Adipocyte (in vitro differentiated cells): ENCODE data around the gene CRIP2.

Experiments used
- DNase-seq: peaks from one replicate; pipeline ENCODE4 v3.0.0-alpha.2; 2015; ENCODE audit warnings: low read depth
- H3K27me3 ChIP-seq: replicated peaks from 2 replicates; pipeline ENCODE4 v1.7.0; 2013; ENCODE audit warnings: mild to moderate bottlenecking, low read length, moderate library complexity; ENCODE audit not compliant: control insufficient read depth, insufficient read depth
- H3K36me3 ChIP-seq: 2 replicates; pipeline ENCODE4 v1.7.0; 2013; ENCODE audit warnings: low read length, mild to moderate bottlenecking, moderate library complexity; ENCODE audit not compliant: control insufficient read depth, insufficient read depth, severe bottlenecking
- H3K4me1 ChIP-seq: 2 replicates; pipeline ENCODE4 v1.7.0; 2013; ENCODE audit warnings: mild to moderate bottlenecking, low read length, moderate library complexity; ENCODE audit not compliant: control insufficient read depth, insufficient read depth
- H3K4me3 ChIP-seq: 2 replicates; pipeline ENCODE4 v1.7.0; 2013; ENCODE audit warnings: mild to moderate bottlenecking, low read length, moderate library complexity
- H3K9ac ChIP-seq: 2 replicates; pipeline ENCODE4 v1.7.0; 2013; ENCODE audit warnings: mild to moderate bottlenecking, low read length, moderate library complexity
- H3K9me3 ChIP-seq: 2 replicates; pipeline ENCODE4 v1.7.0; 2013; ENCODE audit warnings: mild to moderate bottlenecking, low read length, moderate library complexity; ENCODE audit not compliant: control insufficient read depth

CRIP2 gene

DNA sequence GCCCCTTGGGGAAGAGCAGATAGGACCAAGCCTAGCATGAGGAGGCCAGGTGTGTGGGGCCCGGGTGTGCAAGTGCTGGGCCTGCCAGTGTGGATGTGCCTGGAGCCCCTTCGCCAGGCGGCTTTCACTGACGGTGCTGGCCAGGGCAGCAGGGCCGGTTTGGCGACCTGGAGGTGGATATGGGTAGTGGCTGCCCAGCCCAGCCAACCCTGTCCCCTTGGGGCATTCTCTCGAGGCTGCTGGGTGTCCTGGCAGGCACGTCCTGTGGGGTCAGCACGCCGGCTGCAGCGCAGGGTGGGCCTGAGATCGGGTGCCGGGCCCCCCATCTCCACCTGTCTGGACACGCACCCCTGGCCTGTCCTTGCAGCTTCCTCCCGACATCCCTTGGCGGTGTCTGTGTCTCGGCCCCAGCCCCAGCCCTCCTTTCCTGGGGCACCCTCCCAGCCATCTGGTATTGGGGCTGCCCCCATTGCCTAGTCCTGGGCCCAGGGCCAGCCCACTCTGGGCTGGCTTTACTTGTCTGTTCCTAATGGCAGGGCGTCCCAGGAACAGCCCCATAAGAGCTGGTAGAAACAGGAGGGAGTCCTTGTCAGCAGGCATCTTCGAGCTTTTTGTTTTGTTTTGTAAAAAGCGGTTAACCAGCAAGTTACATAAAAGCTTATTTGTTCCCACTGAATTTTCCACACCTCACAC, 7.2 kb upstream of the CRIP2 start:
- Histone ChIP-seq H3K9ac (no peak overlapping the region), H3K9me3 (no peaks in the 10 kb centered on the region), H3K27me3 (no peaks in the 10 kb centered on the region), H3K4me3 (no peak overlapping the region), H3K36me3 (peaks cover 34% of the 10 kb centered on the region), H3K4me1 (no peaks in the 10 kb centered on the region)
- no peak for DNase-seq

- Histone ChIP-seq H3K36me3 (peaks cover 34% of the 10 kb centered on the region), H3K4me1 (no peaks in the 10 kb centered on the region), H3K9ac (no peak overlapping the region), H3K9me3 (no peaks in the 10 kb centered on the region), H3K4me3 (no peak overlapping the region), H3K27me3 (no peaks in the 10 kb centered on the region)
- no peak for DNase-seq
These were observed 6.6 kb upstream of the CRIP2 start for GRCh38 chr14:105467942-105468471.

DNA sequence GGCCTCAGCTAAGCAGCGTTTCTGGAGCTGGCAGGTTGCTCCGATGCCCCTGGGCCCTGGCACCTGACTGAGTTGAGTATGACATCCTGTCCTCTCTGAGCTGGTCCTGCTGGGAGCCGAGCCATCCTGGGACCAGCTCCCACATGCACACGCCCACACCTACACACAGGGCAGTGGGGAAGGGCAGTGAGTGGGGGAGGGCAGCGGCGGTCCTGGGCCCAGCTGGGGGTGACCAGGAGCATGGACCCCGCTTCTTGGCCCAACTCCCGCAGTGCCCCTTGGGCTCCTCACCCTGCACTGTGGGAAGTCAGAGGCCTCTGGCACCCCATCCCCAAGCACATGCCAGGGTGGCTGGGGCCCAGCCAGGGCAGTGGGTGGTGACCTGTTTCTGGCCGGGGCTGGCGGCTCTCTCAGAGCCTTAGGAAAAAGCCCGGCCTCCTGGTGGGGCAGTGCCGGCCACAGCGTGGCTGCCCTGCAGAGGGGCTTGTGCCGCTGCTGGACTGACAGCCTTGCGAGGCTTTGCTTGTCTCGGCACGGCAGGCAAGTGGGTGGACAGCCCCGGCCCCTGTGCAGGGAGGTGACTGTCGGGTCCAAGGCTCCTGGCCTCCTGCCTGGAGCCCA, 5.9 kb upstream of the CRIP2 start:
- no peaks in the 10 kb centered on the region for H3K27me3 ChIP-seq
- no peak overlapping the region for H3K4me3 ChIP-seq
- no peak for DNase-seq
- peaks cover 27% of the 10 kb centered on the region for H3K36me3 ChIP-seq
- no peak overlapping the region for H3K9ac ChIP-seq
- no peaks in the 10 kb centered on the region for H3K9me3 ChIP-seq
- no peaks in the 10 kb centered on the region for H3K4me1 ChIP-seq

GRCh38 chr14:105469456-105470349, 4.9 kb upstream of the CRIP2 start:
- Histone ChIP-seq H3K4me3 (no peak overlapping the region), H3K4me1 (no peaks in the 10 kb centered on the region), H3K9ac (no peak overlapping the region), H3K9me3 (no peaks in the 10 kb centered on the region), H3K27me3 (no peaks in the 10 kb centered on the region), H3K36me3 (peaks cover 19% of the 10 kb centered on the region)
- DNase-seq = no peak

GRCh38 chr14:105470350-105471296, 4.0 kb upstream of the CRIP2 start:
- H3K36me3 ChIP-seq = peaks cover 10% of the 10 kb centered on the region
- H3K9ac ChIP-seq = no peak overlapping the region
- DNase-seq = no peak
- H3K4me3 ChIP-seq = no peak overlapping the region
- H3K9me3 ChIP-seq = no peaks in the 10 kb centered on the region
- no peaks in the 10 kb centered on the region for H3K27me3 ChIP-seq
- peaks cover 3% of the 10 kb centered on the region for H3K4me1 ChIP-seq

DNA sequence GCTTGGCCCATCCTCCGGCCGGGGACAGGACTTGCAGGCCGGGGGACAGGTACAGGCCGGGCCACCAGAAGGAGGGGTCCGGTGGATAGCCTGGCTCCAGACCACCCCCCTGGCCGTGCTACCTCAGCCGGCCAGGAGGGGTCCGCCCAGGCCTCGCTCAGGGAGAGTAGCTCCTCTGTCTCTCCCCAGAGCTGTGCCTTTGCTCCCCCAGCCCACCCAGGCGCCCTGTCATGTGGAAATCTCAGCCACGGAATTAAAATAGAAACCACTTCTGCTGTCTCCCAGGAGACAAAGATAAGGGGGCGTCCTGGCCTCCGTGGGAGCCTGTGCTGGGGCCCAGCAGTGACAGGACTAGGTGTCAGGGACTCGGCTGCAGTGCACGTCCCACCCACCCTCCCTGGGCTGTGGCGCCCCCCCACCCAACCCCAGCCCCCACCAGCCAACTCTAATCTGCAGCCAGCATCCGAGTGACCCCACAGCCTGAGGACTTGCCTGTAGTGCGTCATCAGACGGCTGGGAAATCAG, 3.3 kb upstream of the CRIP2 start:
- Histone ChIP-seq H3K9me3 (no peaks in the 10 kb centered on the region), H3K4me3 (no peak overlapping the region), H3K27me3 (no peaks in the 10 kb centered on the region), H3K36me3 (peaks cover 10% of the 10 kb centered on the region), H3K9ac (no peak overlapping the region), H3K4me1 (peaks cover 10% of the 10 kb centered on the region)
- DNase-seq = no peak

DNA sequence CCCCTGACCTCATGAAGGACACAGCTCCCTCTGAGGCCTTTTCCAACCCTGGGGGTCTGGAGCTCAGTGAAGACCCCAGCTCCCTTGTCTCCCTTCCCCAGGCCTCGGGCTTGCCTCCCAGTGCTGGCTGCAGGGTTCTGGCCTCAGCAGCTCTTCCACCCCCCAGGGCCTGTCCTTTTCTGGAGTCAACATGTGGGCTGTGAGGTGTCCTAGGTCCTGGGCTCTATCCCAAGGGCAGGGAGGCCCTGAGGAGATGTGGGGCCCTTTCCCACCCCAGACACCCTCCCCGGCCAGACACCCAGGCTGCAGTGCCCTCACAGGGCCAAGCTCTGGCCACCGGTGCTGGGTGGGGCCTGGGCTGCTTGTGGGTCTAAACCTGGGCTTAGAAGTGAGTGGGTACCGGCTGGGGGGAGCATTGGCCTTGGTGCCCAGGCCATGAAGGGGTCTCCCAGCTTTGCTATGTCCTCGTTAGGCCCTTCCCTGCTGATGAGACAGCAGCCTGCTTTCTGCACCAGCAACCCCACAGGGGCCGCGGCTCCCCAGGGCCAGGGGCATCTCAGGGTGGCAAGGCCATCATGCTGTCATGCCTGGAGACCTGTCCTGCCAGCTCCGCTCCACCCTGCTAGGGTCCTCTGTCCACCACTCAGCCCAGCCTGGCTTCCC, 2.7 kb upstream of the CRIP2 start:
- no peak for DNase-seq
- H3K4me3 ChIP-seq = no peak overlapping the region
- peaks cover 16% of the 10 kb centered on the region for H3K4me1 ChIP-seq
- H3K36me3 ChIP-seq = peaks cover 7% of the 10 kb centered on the region
- no peaks in the 10 kb centered on the region for H3K9me3 ChIP-seq
- no peak overlapping the region for H3K9ac ChIP-seq
- H3K27me3 ChIP-seq = no peaks in the 10 kb centered on the region

- no peak for DNase-seq
- Histone ChIP-seq H3K9ac (no peak overlapping the region), H3K27me3 (no peaks in the 10 kb centered on the region), H3K4me1 (peaks cover 16% of the 10 kb centered on the region), H3K4me3 (no peak overlapping the region), H3K36me3 (peaks cover 2% of the 10 kb centered on the region), H3K9me3 (no peaks in the 10 kb centered on the region)
These were observed 2.1 kb upstream of the CRIP2 start for GRCh38 chr14:105472486-105472991.

GRCh38 chr14:105473033-105473676, 1.5 kb upstream of the CRIP2 start:
- no peak for DNase-seq
- H3K9me3 ChIP-seq = no peaks in the 10 kb centered on the region
- H3K4me3 ChIP-seq = no peak overlapping the region
- no peaks in the 10 kb centered on the region for H3K27me3 ChIP-seq
- peaks cover 16% of the 10 kb centered on the region for H3K4me1 ChIP-seq
- H3K9ac ChIP-seq = no peak overlapping the region
- peaks cover 2% of the 10 kb centered on the region for H3K36me3 ChIP-seq
